Glomerular visceral epithelial cell (primary cell): ENCODE data around the gene SP6.

Experiments used
- DNase-seq: peaks from one replicate; pipeline ENCODE4 v3.0.0-alpha.2; 2016; ENCODE audit errors: extremely low spot score

Gene SP6

DNA sequence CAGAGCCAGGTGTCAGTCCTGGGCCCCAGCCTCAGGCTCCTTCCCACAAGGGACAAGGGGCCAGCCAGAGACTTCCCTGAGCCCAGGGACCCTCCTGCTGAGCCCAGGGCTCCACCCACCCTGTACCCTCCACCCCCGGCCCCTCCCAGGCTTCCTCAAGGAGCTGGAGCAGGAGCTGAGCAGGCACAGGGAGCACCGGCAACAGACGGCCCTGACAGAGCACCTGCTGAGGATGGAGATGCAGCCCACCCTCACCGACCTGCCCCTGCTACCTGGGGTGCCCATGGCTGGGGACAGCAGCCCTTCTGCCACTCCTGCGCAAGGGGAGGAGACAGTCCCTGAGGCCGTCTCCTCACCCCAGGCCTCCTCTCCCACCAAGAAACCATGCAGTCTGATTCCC is 14.4 kb downstream of the SP6 start:
- no peak for DNase-seq

DNA sequence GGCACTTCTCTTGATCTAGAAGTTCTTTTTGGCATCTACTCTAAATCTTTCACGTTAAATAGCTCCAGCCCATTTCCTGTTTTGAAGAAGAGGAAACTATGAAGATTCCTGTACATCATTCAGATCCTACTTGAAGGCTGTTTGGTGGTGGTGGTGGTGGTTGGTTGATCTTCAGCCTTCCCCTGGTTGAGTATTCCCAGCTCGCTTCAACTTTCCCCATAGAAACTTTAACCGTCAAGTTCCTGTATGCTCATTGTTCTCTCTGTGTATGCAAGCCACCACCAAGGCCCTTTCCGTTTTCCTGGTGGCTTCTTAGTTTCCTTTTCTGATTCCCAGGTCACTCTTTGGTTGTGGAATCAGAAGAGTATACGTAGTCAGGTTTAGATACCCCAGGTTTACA is 16.2 kb downstream of the SP6 start:
- no peak for DNase-seq

DNA sequence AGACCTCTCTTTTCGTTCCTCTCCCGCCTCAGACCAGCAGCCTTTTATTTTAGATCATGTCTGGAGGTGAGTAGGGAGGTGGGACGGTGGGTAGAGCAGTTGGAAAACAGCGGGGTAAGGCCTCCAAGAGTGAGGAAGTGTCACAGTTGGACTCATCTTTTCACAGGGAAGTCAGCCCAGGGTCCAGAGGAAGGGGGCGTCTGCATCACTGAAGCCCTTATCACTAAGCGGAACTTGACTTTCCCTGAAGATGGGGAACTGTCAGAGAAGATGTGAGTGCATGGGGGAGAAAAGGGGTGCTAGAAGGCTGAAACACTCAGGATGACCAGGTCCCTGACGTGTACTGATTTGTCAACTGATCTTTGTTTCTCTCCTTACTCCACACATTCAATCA is 19.0 kb downstream of the SP6 start:
- peak; percentile 10 for DNase-seq

DNA sequence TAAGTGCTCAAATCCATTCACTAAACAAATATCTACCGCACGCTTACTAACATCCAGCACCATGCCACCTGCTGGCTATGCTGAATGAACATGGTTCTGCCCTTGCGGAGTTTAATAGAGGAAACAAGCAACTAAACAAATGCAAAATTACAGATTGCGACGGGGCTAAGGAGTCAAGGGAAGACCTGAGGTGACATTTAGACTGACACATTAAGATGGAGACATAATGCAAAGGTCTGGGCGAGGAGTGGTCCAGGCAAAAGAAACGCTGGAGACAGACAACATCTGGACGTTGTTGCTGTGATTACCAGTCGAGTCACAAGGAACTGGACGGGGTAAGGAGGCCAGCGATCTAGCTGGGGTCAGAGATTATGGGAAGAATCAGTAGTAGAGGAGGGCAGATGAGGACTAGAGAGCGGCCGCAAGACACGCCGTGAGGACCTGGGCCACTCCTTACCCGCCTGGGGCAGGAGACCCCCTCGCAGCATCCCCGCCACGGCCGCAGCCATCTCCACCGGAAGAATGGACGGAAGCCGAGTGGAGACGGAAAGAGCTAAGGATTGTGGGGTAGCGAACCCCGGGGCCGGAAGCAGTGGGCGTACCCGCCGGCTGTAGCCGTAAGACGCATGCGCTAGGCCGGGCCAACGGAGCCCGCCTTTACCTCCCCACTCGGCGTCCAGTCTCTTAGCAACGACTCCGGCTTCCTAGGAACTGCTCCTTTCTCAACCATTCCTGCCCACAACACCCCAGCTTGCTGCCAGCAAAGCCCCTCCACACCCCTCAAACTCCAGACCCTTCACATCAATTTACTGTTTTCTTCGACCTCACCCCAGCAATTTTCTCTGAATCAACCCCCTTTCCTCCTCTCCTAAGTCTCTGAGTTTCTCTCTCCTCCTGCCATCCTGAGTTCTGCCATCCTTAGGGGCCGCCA is 19.7 kb downstream of the SP6 start, which contains the start of the genes LRRC46 and MRPL10:
Gene LRRC46 (plus strand): TSS at position 668 of the 931 bp plus-strand sequence. CDS start 320 bp downstream, outside the sequence.
Gene MRPL10 (minus strand): TSS at position 539 of the 931 bp plus-strand sequence. CDS start 30 bp downstream, at position 509.
- peak; percentile 95 for DNase-seq

DNA sequence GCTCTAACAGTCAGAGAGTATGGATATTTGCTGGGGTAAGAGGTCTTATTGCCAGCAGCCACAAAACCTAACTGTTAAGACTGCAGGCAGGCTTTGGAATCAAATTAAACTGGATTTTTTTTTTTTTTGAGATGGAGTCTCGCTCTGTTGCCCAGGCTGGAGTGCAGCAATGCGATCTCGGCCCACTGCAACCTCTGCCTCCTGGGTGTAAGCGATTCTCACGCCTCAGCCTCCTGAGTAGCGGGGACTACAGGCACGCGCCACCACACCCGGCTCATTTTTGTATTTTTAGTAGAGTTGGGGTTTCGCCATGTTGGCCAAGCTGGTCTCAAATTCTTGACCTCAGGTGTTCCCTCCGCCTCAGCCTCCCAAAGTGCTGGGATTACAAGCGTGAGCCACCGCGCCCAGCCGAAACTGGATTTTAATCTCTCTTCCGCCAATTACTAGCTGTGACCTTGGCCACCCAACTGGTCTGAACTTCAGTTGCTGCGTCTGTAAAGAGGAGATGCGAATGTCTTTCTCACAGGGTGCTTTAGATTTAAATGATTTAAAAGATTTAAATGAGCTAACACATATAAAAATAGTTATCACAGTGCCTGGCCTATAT is 20.5 kb downstream of the SP6 start:
- DNase-seq: no peak

DNA sequence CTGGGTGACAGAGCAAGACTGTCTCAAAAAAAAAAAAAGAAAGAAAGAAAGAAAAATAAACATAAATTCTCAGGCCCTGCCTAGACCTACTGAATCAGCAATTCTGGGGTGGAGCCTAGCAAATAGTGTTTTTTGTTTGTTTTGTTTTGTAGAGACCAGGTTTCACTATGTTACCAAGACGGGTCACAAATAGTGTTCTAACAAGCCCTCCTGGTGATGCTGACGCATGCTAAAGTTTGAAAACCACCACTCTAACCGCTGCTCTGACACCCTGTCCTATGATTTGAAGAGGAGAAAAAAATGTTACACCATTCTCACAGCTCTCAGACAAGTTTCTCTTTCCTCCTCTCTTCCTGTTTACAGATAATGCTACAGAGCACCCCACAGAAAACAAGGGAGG is 21.1 kb downstream of the SP6 start:
- DNase-seq: no peak

DNA sequence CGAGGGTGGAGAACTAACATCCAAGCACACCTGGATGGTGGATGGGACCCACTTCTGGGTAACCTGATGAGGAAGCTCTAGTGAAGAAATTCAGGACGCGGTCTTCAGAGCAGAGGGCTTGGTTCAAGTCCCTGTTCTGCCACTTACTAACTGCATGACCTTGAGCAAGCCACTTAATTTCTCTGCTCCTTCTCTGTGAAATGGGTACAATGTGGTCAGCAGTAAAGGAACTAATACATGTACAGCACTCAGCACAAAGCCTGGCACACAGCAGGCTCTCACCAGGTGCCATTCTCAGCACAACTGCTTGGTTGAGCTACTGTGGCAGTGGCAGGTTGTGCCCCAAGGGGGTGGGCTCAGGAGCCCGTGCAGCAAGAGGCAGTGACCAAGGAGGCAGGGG is 27.4 kb downstream of the SP6 start:
- DNase-seq: no peak

DNA sequence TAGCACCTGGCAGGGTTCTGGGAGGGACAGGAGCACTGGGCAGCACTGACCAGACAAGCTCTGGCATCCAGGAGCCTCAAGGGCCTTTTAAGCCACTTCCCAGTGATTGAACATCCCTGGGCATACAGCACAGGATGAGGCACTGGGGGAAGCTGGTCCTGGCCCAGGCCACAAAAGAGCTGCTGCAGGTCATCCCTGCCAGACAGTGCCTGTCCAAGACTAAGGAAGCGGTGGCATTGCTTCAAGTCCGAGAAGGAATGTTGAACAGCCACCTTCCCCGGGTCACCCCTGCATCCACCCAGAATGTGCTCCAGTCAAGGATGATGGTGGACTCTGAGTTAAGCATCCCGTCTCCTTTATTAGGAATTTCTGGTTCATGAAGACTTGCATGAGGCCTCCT is 28.2 kb downstream of the SP6 start:
- DNase-seq: no peak

DNA sequence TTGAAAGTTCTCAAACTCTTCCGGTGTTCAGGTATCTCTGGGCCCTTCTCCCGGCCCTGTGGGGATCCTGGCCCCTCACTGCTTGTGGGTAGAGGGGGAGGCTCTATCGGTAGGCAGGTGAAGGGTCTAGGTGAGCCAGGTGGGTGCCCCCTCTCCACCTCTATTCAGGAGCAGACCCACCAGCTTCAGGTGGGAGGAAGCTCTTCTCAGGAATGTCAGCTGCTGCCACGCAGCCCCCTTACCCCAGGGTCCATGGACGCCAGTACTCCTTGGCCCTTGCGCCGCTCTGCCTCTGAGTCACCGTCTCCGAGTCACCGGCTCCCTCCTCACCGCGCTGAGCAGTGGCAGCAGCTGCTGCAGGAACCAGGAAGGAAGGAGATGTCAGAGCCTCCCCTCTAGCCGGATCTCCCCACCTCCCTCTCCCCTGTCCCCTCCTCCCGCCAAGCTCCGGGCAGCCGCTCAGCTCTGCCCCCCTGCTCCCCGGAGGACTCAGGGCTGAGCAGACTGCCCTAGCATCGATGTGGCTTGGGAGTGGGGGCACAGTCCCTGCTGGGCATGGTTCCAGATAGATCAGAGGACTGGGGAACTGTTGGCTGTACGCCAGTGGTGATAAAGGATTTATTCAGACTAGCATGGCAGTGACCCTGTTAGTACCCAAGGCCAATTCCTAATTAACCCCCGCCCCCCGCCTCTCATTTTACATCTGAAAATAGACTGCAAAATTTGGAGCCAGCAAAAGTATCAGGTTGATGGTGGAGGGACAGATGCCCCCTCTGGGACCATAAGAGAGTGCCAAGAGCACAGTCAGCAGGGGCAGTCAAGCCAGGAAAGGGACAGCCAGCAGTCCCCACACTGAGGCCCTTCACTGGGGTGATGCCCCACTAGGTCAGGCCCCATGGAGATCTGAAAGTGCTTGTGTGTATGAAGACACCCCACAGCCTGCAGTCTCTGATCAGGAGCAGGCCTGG is 29.3 kb downstream of the SP6 start, which contains the start of gene OSBPL7:
Gene OSBPL7 (minus strand): TSS at position 371 of the 968 bp plus-strand sequence. CDS start 1,516 bp downstream, outside the sequence.
- peak; percentile 92 for DNase-seq

DNA sequence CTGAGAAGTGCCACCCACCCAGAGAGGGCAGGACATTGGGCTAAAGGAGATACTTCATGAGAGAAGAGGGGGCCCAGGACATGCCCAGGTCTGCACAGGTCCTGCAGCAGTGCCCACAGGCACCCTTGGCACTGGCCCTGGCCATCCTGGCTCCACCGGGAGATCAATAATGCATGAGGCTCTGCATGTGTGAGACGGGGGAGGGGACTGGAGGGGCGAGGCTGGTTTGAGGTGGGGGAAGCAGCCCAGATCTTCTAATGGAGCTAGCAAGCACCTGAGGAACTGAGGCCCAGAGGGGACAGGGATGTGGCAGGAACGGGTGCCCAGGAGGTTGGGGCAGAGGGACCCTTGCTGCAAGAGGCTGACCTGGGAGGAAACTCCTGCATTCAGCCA is 29.9 kb downstream of the SP6 start:
- no peak for DNase-seq

DNA sequence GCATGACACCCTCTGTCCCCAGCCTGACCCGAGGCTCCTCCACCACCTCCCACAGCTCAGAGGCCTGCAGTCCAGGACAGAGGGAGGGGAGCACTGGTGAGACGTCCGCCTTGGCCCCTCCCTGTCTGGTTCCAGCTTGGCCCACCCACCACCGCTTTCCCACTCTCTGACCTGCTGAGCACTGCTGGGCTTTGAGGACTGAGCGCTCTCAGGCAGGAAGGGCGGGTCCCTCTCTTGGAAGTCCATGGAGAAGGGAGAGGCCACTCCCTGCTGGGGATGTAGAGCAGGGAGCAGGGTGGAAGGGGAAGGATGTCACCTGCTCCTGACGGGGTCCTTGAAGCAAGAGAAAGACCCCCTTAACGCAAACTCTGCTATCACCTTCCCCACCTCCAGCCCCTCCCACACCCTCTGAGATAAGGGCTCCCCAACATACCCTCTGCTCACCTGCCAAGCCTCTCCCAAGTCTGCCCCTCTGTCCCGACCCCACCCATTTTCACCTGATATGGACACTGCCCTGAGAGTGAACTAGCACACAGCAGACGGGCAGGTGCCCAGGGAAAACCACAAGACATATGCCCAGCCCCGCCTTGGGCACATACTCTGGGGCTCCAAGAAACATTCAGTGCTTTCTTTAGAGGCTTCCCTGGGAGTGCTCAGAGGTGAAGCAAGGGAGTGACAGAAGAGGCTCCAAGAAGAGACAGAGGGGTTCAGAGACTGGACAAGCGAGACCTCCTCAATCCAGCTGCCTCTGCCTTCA is 30.8 kb downstream of the SP6 start:
- no peak for DNase-seq

DNA sequence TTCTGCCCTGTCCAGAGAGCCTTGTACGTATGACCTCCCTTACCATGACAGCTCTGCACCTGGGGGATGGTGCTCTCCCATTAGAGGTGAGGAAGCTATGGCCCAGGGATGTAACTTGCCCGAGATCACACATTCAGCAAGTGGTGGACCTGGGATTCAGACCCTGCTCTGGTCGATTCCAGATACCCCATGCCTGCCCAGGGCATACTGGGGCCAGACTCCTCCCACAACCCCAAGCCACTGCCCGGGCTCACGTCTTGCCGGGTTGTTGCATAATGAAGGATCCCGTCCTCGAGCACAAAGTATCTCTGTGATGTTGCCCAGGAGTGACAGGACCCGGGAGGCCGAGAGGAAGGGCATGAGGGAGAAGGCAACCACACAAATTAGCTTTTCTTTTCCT is 31.5 kb downstream of the SP6 start:
- no peak for DNase-seq

DNA sequence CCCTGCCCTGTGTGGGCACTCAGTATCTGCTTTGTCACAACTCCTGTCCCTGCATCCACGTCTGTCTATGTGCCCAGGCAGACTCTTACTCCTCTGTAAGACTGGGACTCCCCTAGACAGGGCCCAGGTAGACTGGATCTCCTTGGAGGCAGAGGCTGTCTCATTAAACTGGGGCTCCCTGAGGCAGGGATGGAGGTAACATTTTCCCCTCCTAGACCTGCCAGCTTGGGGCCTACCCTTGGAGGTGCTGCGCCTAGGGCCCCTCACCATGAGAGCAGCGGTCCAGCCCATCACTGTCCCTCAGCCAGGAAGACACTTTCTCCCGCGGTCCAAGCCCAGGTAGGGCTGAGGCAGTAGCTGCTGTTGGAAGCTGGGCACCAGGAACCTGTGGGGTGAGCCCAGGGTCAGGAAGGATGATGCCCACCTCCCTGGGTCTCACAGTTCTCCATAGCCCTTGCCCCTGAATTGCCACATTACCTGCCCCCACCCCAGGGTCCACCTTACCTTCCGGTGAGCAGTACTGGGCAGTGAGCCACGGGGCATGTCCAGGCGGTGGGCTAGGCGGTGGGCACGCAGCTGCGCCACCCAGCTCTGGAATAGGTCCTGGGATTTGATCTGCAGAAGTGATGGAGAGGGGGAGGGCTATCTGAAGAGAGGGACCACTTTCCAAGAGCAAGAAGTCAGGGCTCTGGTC is 32.8 kb downstream of the SP6 start:
- no peak for DNase-seq

DNA sequence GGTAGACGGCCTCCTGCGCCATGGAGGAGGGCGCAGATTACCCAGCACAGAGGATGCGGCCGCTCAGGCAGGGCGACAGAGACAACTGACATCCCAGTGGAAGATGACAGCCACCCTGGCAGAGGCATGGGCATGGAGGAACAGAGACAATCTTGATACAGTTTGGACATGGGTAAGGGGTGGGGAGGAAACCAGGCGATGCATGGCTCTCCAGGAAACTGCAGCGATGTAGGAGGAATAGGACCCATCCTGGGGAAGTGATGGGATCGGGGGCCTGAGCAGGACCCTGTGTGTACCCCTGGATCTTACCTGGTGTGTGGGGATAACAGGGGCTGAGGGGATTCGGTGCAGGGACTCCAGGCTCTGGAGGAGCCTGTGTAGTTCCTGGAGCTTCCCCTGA is 34.0 kb downstream of the SP6 start:
- DNase-seq: no peak

DNA sequence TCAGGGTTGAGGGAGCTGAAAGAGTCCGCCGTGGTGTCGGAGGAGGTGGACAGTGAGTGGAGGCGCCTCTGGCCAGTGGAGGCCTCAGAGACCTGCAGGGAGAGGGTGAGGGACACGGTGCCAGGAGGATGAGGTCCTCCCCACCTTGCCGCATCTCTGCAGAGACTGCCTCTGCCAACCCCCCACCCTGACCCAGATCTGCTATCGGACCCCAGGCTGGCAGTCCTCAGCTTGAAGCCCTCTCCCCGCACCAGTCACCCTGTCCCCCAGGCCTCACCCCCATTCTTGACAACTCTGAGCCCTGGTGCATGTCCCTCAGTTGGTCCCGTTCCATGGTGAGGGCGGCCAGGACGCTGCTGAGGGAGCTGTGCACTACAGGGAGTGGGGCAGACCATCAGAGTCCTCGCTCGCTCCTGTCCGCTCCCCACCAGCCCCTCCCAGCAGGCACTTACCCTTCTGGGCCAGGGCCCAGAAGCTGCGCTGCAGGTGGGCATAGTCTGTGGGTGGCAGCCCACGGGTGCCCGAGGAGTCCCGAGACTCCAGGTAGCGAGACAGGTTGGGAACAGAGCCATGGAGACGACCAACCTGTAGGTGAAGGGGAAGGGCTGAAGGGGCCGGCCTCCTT is 34.7 kb downstream of the SP6 start:
- DNase-seq: no peak

DNA sequence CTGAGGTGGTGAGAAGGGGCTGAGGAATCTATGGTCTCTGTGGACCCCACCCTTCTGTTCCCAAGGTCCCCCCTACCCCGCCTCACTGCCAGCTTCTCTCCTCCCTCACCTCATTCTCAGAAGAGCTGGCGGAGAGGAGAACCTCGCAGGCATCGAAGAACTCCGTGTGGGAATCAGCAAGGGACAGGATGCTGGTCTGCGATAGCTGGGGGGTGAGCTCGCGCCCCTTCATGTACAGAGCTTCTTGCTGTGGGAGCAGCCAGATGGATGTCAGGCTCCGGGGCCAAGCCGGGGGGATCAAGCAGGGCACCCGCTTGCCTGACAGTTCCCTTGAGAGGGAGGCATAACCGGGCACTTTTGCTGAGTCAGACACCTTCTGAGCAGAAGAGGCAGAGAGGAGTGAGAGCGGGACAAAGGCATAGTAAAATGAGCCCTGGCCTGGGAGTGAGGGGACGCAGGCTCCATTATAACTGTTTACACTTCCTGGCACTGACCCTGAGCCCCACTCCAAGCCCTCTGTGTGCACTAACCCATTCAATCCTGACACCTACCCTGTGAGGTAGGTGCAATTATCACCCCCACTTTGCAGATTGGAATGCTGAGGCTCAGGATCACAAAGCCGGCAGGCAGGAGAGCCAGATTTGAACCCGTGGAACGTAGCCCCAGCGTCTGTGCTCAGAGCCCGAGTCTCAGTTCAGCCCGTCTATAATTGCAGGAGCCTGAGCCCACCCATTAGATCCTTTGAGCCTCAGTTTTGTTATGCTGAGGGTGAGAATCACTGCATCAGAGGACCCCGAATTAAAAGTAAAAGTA is 35.7 kb downstream of the SP6 start:
- DNase-seq: no peak

DNA sequence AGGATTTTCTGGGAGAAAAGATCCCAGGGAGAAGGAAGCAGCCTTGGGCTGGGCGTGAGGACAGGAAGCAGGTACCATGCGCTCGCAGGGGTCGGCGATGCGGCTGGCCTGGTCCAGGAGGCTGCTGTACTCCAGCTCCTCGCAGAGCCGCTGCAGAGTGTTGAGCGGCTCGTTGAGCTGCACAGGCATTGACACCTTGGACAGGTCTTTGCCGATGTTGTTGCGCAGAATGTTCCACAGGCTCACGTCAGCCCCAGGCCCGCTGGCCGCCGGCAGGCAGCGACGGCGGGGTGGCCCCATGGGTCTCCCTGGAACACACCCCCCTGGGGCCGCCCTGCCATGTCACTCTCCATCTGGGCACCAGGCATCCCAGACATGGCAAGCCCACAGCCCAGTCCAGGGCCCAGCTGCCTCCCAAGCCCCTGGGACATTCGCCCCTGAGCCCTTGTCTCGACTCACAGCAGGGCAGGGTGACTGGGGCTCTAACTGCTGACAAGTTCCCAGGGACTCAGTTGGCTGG is 37.4 kb downstream of the SP6 start:
- DNase-seq: no peak

DNA sequence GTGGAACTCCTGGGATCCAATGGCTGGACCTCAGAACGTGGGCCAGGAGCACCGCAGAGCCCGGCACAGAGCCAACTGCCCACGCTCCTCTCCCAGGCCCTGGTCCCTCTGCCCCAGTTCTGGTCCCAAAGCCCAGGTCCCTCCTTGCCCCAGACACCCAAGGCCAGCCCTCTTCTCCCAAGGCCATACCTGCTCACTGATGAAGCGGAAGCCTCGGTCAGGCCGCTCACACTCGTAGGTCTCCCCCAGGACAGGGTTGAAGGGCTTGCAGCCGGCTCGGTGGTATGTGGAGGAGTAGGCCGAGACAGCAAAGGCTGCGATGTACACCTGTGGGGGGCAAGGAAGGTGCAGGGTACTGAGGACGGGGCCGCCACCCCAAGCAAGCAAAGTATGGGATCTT is 37.9 kb downstream of the SP6 start:
- no peak for DNase-seq
